Measurements from ENCODE around the gene XYLT1.

DNA sequence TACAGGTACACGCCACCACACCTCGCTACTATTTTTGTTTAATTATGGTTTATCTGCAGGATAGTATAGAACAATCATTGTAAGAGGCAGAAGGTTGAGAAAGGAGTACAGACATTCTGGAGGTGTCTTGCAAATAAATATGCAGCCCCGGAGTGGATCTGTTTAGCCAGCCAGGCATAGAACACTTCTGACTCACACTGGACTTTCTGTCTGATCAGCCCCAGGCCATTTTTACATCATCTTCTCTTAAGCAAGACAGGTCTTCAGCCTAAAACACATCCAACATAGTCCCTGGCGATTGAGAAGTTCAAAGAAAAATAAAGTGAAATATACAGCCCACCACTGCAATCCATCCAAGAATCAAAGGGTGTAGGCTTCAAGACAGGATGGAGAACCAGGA lies 81.4 kb downstream of the XYLT1 start:
- TF ChIP-seq ESRRG (CRISPR knock-in tag; IDR thresholded peaks at IDR 0.05) (no peak), ZFP30 (CRISPR knock-in tag; IDR thresholded peaks at IDR 0.05) (no peak), ARNTL (CRISPR knock-in tag; IDR thresholded peaks at IDR 0.05; ENCODE audit: borderline replicate concordance, low read depth) (no peak), RARB (CRISPR knock-in tag; IDR thresholded peaks at IDR 0.05) (no peak), ZC3H10 (CRISPR knock-in tag; IDR thresholded peaks at IDR 0.05) (no peak)
- TF ChIP-seq, protein P1, sequence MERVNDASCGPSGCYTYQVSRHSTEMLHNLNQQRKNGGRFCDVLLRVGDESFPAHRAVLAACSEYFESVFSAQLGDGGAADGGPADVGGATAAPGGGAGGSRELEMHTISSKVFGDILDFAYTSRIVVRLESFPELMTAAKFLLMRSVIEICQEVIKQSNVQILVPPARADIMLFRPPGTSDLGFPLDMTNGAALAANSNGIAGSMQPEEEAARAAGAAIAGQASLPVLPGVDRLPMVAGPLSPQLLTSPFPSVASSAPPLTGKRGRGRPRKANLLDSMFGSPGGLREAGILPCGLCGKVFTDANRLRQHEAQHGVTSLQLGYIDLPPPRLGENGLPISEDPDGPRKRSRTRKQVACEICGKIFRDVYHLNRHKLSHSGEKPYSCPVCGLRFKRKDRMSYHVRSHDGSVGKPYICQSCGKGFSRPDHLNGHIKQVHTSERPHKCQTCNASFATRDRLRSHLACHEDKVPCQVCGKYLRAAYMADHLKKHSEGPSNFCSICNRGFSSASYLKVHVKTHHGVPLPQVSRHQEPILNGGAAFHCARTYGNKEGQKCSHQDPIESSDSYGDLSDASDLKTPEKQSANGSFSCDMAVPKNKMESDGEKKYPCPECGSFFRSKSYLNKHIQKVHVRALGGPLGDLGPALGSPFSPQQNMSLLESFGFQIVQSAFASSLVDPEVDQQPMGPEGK (CRISPR knock-in tag; IDR thresholded peaks at IDR 0.05; ENCODE audit: borderline replicate concordance): no peak
- TF ChIP-seq, protein P2, sequence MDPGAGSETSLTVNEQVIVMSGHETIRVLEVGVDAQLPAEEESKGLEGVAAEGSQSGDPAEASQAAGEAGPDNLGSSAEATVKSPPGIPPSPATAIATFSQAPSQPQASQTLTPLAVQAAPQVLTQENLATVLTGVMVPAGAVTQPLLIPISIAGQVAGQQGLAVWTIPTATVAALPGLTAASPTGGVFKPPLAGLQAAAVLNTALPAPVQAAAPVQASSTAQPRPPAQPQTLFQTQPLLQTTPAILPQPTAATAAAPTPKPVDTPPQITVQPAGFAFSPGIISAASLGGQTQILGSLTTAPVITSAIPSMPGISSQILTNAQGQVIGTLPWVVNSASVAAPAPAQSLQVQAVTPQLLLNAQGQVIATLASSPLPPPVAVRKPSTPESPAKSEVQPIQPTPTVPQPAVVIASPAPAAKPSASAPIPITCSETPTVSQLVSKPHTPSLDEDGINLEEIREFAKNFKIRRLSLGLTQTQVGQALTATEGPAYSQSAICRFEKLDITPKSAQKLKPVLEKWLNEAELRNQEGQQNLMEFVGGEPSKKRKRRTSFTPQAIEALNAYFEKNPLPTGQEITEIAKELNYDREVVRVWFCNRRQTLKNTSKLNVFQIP (CRISPR knock-in tag; IDR thresholded peaks at IDR 0.05; ENCODE audit: borderline replicate concordance, low read depth): no peak
